ENCODE measurements around the gene CCDC28B. TPM values are rescaled to one million over a fixed set of nuclear protein-coding genes. Genes with fewer than 3 reads are reported as not detected.

The CCDC28B gene
- total RNA-seq = 10 to 100 TPM; 34.7 to 37.7 TPM

GRCh38 chr1:32200226-32201010 is at the start of gene CCDC28B:
CCDC28B (plus strand) TSS chr1:32200595; CDS start chr1:32201936, 1,341 bp downstream.

GRCh38 chr1:32179443-32180185 is 20.8 kb upstream of the CCDC28B start, which contains the start of gene TXLNA:
TXLNA (plus strand) TSS chr1:32179675; CDS start chr1:32180346, 671 bp downstream.

GRCh38 chr1:32205401-32206370 is 5.3 kb downstream of the CCDC28B start, which contains the start of gene IQCC:
IQCC (plus strand) TSS chr1:32205671; CDS start chr1:32205682, 11 bp downstream.

GRCh38 chr1:32208891-32209328 is 8.5 kb downstream of the CCDC28B start, which contains the start of gene DCDC2B:
DCDC2B (plus strand) TSS chr1:32209089; CDS start chr1:32209094, 5 bp downstream.

GRCh38 chr1:32221980-32222755 is 21.8 kb downstream of the CCDC28B start, which contains the start of the genes EIF3I and TMEM234:
EIF3I (plus strand) TSS chr1:32222407; CDS start chr1:32222442, 35 bp downstream.
TMEM234 (minus strand) TSS chr1:32222353; CDS start chr1:32222322, 31 bp downstream.

GRCh38 chr1:32246888-32247273 is 46.5 kb downstream of the CCDC28B start, which contains the start of gene FAM167B:
FAM167B (plus strand) TSS chr1:32247222; CDS start chr1:32247422, 200 bp downstream.

GRCh38 chr1:32250893-32251716 is 50.7 kb downstream of the CCDC28B start, which contains the start of gene LCK:
LCK (plus strand) TSS chr1:32251265; CDS start chr1:32274330, 23,065 bp downstream.

Other genes with a start within 250 kb of the CCDC28B start
- 100 to 1,000 TPM; 156 to 157 TPM for gene KHDRBS1, start 186.7 kb upstream of the CCDC28B start, total RNA-seq
- 10 to 100 TPM; 27.8 to 29.3 TPM for gene TMEM39B, start 127.7 kb upstream of the CCDC28B start, total RNA-seq
- gene KPNA6, start 92.5 kb upstream of the CCDC28B start, total RNA-seq = 10 to 100 TPM; 52.9 to 54.7 TPM
- 10 to 100 TPM; 55.6 to 56.4 TPM for gene TXLNA, start 20.9 kb upstream of the CCDC28B start, total RNA-seq
- 1 to 10 TPM; 3.6 to 4.3 TPM for gene IQCC, start 5.1 kb downstream of the CCDC28B start, total RNA-seq
- under 1 TPM; 0.10 to 0.14 TPM for gene DCDC2B, start 8.5 kb downstream of the CCDC28B start, total RNA-seq
- gene TMEM234, start 21.8 kb downstream of the CCDC28B start, total RNA-seq = 10 to 100 TPM; 16.8 to 17.9 TPM
- gene EIF3I, start 21.8 kb downstream of the CCDC28B start, total RNA-seq = 100 to 1,000 TPM; 156 to 169 TPM
- under 1 TPM; 0.58 to 0.67 TPM for gene FAM167B, start 46.6 kb downstream of the CCDC28B start, total RNA-seq
- gene LCK, start 50.7 kb downstream of the CCDC28B start, total RNA-seq = 100 to 1,000 TPM; 441 to 449 TPM
- 100 to 1,000 TPM; 194 to 207 TPM for gene HDAC1, start 91.5 kb downstream of the CCDC28B start, total RNA-seq
- 10 to 100 TPM; 58.5 to 59.6 TPM for gene MARCKSL1, start 135.6 kb downstream of the CCDC28B start, total RNA-seq
- gene FAM229A, start 161.9 kb downstream of the CCDC28B start, total RNA-seq = 10 to 100 TPM; 11.4 to 13.5 TPM
- 1 to 10 TPM; 1.1 to 1.5 TPM for gene TSSK3, start 161.9 kb downstream of the CCDC28B start, total RNA-seq
- 10 to 100 TPM; 50.2 to 50.7 TPM for gene BSDC1, start 193.8 kb downstream of the CCDC28B start, total RNA-seq

All from activated naive CD4-positive, alpha-beta T cell treated with anti-CD3 and anti-CD28 coated beads, Interleukin-2, amount 10 ng/mL, durations not matched to agents 5 hours and 36 hours (primary cell).